GM10248 (cell line): Measurements from ENCODE around the gene WIF1.

ENCODE experiments used
- CTCF ChIA-PET: fragments of 300-600 bp; sonication (Branson Sonifier 250); formaldehyde crosslinking; extraction: SDS; loops from one replicate; lab custom pipeline; 2021; ENCODE audit warnings: antibody characterized with exemption; lab: Yijun Ruan, JAX
- POLR2A ChIA-PET: fragments of 350-650 bp; sonication (Branson Sonifier 250); formaldehyde crosslinking; extraction: SDS; loops from one replicate; lab custom pipeline; 2020; ENCODE audit warnings: antibody characterized with exemption; lab: Yijun Ruan, JAX
- DNase-seq: peaks from one replicate; pipeline ENCODE4 v3.0.0; 2012; ENCODE audit errors: extremely low spot score
- CTCF ChIP-seq: IDR thresholded peaks from 2 replicates; pipeline ENCODE4 v1.5.1; 2012; ENCODE audit warnings: mild to moderate bottlenecking, low read depth; ENCODE audit errors: extremely low read depth, missing control alignments, control extremely low read depth

WIF1 gene

GRCh38 chr12:65015850-65016249 lies 105.3 kb downstream of the WIF1 start:
- no peak for DNase-seq
- ChIA-PET CTCF (no interaction called here), POLR2A (no interaction called here)
- no peak for TF ChIP-seq CTCF

GRCh38 chr12:65014504-65015271 lies 106.4 kb downstream of the WIF1 start:
- CTCF ChIA-PET, result interaction anchor here (0.8 to 1.3 kb wide), 3 partner anchors 10 to 26 kb away, joined by 3 read pairs; no protein-coding TSS in a partner anchor
- TF ChIP-seq CTCF, result no peak
- POLR2A ChIA-PET, result no interaction called here
- DNase-seq, result no peak

GRCh38 chr12:65010437-65010836 lies 110.7 kb downstream of the WIF1 start:
- ChIA-PET CTCF (interaction anchor here (0.7 kb wide), 1 partner anchor 14 kb away, joined by 3 read pairs; no protein-coding TSS in a partner anchor), POLR2A (no interaction called here)
- DNase-seq, result no peak
- no peak for TF ChIP-seq CTCF

- no peak for DNase-seq
- CTCF ChIA-PET, result no interaction called here
- TF ChIP-seq CTCF, result no peak
- POLR2A ChIA-PET, result no interaction called here
These were observed 115.4 kb downstream of the WIF1 start for GRCh38 chr12:65005716-65006115.

GRCh38 chr12:65004270-65004669 lies 116.8 kb downstream of the WIF1 start:
- POLR2A ChIA-PET, result no interaction called here
- TF ChIP-seq CTCF, result no peak
- CTCF ChIA-PET, result no interaction called here

More at GRCh38 chr12:65004270-65004669, 116.8 kb downstream of the WIF1 start:
- no peak for DNase-seq
